Measurements from ENCODE around the gene AMER1.

GRCh38 chrX:64192673-64193072 lies 12.8 kb downstream of the AMER1 start:
- no peak for TF ChIP-seq EZH2 (IDR thresholded peaks at IDR 0.05; ENCODE audit: low read depth)
- no peak for TF ChIP-seq CTCF (conservative IDR thresholded peaks at IDR 0.05)

Measured in PC-9 (cell line).